ENCODE data around the gene SRD5A1. TPM values are rescaled to one million over a fixed set of nuclear protein-coding genes. Genes with fewer than 3 reads are reported as not detected.

Gene SRD5A1
- total and polyA plus RNA-seq, 11 donors: 0.80 to 6.7 (median 3.8) TPM

DNA sequence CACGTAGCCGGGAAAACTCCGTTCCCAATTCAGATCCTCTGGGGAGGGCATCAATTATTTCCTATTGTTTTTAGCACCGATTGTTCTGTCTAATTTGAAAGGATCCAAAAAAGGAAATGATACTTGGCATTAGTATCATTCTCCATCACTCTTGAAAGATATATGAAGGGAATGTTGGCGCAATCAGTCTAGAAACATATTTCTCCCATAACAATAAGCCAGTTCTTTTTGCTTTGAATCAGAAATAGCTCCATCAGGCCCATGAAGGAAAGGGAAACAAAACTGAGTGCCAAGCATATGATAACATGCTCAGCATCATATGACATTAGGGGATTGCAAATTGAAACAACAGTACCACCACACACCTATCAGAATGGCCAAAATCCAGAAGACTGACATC, 39.8 kb downstream of the SRD5A1 start:
- peaks cover 0 to 15% (median 2%) of the 10 kb centered on the region in 9 donors for H3K36me3 ChIP-seq
- TF ChIP-seq, protein P1, sequence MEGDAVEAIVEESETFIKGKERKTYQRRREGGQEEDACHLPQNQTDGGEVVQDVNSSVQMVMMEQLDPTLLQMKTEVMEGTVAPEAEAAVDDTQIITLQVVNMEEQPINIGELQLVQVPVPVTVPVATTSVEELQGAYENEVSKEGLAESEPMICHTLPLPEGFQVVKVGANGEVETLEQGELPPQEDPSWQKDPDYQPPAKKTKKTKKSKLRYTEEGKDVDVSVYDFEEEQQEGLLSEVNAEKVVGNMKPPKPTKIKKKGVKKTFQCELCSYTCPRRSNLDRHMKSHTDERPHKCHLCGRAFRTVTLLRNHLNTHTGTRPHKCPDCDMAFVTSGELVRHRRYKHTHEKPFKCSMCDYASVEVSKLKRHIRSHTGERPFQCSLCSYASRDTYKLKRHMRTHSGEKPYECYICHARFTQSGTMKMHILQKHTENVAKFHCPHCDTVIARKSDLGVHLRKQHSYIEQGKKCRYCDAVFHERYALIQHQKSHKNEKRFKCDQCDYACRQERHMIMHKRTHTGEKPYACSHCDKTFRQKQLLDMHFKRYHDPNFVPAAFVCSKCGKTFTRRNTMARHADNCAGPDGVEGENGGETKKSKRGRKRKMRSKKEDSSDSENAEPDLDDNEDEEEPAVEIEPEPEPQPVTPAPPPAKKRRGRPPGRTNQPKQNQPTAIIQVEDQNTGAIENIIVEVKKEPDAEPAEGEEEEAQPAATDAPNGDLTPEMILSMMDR (IDR thresholded peaks at IDR 0.05): no peak
- TF ChIP-seq POLR2A (IDR thresholded peaks at IDR 0.05): no peak
- DNase-seq (no peak), ATAC-seq (no peak)
- H3K27me3 ChIP-seq: no peaks in the 10 kb centered on the region
- intact Hi-C loops (cut with DNase I): no loop called here
- WGBS, 4 donors: 56 to 74% (median 66%) methylated on average over 5 of the region's 5 CpGs
- H3K4me3 ChIP-seq: no peak overlapping the region
- H3K9me3 ChIP-seq: peaks cover 0 to 4% (median 0%) of the 10 kb centered on the region in 12 donors
- H3K4me1 ChIP-seq: no peaks in the 10 kb centered on the region
- no peak overlapping the region for H3K27ac ChIP-seq

DNA sequence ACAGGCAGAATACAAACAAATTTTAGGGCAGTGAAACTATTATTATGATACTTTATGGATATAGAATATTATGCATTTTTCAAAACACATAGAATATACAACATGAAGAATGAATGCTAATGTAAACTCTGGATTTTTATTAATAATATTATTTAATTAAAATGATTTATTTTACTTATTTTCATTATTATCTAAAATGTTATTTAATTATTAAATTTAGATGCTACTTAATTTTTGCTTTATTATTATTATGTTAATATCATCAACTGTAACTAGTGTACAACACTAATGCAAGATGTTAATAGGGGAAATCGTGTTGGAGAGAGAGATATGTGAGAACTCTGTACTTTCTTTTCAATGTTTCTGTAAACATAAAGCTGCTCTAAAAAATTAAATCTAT, 40.7 kb downstream of the SRD5A1 start:
- no peak overlapping the region for H3K27ac ChIP-seq
- no peak overlapping the region for H3K4me3 ChIP-seq
- H3K36me3 ChIP-seq: peaks cover 0 to 15% (median 0%) of the 10 kb centered on the region in 9 donors
- H3K4me1 ChIP-seq: no peaks in the 10 kb centered on the region
- ATAC-seq (no peak), DNase-seq (no peak)
- intact Hi-C loops (cut with DNase I): no loop called here
- WGBS, 4 donors: 94 to 97% (median 95%) methylated on average over 1 of the region's 1 CpG
- no peaks in the 10 kb centered on the region for H3K27me3 ChIP-seq
- peaks cover 0 to 4% (median 0%) of the 10 kb centered on the region in 12 donors for H3K9me3 ChIP-seq
- no peak for TF ChIP-seq POLR2A (IDR thresholded peaks at IDR 0.05)
- TF ChIP-seq, protein P1 (IDR thresholded peaks at IDR 0.05): no peak

DNA sequence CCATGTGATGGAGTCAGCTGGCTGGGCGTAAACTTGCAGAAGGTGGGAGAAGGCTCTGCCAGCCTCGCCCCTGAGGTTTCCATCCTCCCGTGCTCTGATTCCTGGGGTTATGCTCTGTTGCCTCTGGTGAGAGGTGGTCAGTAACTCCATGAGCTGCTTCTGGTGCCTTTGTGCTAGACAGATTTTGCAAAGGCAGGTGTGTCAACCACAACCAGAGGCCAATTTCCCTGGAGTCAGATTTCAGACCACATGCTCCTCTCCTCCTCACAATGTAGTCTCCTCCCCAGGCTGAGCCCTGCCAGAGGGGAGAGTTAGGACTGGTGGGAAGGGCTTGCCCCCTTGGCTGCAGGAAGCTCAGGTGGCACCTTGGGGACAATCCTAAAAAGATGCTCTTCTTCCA, 41.2 kb downstream of the SRD5A1 start:
- 95 to 97% (median 95%) methylated on average over 3 of the region's 3 CpGs for WGBS, 4 donors
- ATAC-seq (no peak), DNase-seq (no peak)
- no peak overlapping the region for H3K27ac ChIP-seq
- peaks cover 0 to 13% (median 0%) of the 10 kb centered on the region in 9 donors for H3K36me3 ChIP-seq
- TF ChIP-seq, protein P1 (IDR thresholded peaks at IDR 0.05): no peak
- no peak for TF ChIP-seq POLR2A (IDR thresholded peaks at IDR 0.05)
- H3K4me1 ChIP-seq: no peaks in the 10 kb centered on the region
- peaks cover 0 to 4% (median 0%) of the 10 kb centered on the region in 12 donors for H3K9me3 ChIP-seq
- intact Hi-C loops (cut with DNase I): no loop called here
- no peak overlapping the region for H3K4me3 ChIP-seq
- H3K27me3 ChIP-seq: no peaks in the 10 kb centered on the region

DNA sequence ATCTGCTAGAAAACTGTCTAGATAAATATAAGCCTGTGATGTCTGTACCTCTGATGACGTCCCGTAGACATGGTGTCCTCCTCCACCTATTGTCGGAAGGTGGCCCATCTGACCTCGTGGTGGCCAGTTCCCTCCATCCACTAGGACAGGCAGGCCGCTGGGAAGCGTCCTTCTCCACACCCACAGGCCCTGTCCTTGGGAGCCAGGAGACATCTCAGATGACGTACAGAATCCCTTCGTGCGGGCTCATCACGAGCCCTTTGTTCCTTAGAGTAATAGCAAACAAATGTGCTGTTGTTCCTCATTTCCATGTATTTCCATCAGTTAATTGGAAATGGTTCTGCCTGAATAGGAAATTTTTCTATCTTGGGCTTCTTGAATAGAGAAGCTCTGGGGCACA, 41.6 kb downstream of the SRD5A1 start:
- ATAC-seq: no peak
- H3K27me3 ChIP-seq: no peaks in the 10 kb centered on the region
- H3K4me3 ChIP-seq: no peak overlapping the region
- TF ChIP-seq, protein P1 (IDR thresholded peaks at IDR 0.05): no peak
- TF ChIP-seq POLR2A (IDR thresholded peaks at IDR 0.05): no peak
- no peaks in the 10 kb centered on the region for H3K4me1 ChIP-seq
- DNase-seq: no peak
- peaks cover 0 to 8% (median 0%) of the 10 kb centered on the region in 9 donors for H3K36me3 ChIP-seq
- intact Hi-C loops (cut with DNase I): no loop called here
- H3K27ac ChIP-seq: no peak overlapping the region
- H3K9me3 ChIP-seq: peaks cover 0 to 4% (median 0%) of the 10 kb centered on the region in 12 donors
- 94 to 98% (median 96%) methylated on average over 10 of the region's 10 CpGs for WGBS, 4 donors
